Superior temporal gyrus (tissue), 1 donor: ENCODE data around the gene RGS12.

Experiments
- DNase-seq: peaks from one replicate; pipeline ENCODE4 v3.0.0-alpha.2; 2016; ENCODE audit errors: extremely low spot score

The RGS12 gene

GRCh38 chr4:3331511-3332394, 38.9 kb downstream of the RGS12 start:
- no peak for DNase-seq

DNA sequence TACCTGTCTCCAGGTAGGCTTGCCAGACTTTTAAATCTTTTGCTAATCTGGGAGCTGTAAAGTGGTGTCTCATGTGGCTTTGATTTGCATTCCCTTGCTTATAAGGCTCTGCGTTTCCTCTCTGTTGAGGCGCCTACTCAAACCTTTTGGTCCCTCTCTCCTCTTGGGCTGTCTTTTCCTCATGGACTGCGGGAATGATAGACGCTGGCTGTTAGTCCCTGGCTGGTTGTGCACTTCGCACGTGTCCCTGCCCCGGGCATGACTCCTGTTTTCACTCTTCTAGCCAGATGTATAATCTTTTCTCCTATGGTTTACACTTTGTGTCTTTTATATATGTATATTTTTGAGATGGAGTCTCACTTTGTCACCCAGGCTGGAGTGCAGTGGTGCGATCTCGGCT, 39.7 kb downstream of the RGS12 start:
- no peak for DNase-seq

- no peak for DNase-seq
Observed at GRCh38 chr4:3334316-3334715, 41.5 kb downstream of the RGS12 start.

GRCh38 chr4:3335385-3335784, 42.6 kb downstream of the RGS12 start:
- DNase-seq, result no peak

DNA sequence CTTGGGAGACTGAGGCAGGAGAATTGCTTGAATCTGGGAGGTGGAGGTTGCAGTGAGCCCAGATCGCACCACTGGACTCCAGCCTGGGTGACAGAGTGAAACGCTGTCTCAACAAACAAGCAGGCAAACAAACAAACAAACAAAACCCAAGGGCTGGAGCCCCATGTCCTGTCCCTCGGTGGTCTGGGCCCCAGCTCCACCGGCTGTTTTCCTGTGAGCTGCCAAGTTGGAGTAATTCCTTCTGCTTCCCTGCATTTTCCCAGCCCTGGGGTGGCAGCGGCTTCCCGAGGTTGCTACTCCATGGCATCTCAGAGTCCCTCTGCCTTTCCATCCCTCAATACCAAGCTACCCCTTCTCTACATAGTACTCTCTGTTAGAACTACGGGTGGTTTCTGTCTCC, 43.2 kb downstream of the RGS12 start:
- no peak for DNase-seq

DNA sequence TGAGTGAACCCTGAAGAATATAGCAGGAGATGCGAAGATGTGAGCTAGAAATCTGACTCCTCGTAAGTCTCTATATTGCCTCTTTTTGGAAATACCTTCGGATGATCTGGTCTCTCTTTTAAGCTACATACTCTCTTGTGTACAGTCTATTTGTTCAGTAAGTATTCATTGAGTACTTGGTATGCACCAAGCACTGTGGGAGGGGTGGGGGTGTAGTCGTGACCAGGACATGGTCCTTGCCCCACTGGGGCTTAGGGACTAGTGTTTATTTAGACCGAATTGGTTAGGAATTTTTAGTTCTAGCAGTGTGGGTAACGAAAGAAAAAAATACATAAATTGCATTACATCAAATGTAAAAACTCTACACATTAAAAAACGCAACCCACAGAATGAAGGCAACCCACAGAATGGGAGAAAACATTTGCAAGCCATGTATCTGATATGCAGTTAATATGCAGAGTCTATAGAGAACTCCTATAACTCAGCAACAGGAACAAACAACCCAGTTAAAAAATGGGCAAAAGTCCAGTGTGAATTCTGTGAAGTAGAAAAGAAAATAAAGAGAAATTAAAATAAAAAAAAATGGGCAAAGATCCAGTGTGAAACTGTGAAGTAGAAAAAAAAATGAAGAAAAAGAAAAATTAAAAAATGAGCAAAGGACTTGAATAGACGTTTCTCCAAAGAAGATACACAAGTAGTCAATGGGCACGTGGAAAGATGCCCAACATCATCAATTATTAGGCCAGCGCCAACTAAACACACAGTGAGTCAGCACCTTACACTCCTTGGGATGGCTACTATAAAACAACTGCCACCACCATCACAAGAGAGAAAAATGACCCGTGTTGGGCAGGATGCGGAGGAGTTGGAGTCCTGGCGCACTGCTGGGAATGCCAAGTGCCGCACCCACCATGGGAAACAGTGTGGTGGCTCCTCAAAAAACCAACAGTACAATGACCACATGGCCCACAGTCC, 43.8 kb downstream of the RGS12 start:
- no peak for DNase-seq

DNA sequence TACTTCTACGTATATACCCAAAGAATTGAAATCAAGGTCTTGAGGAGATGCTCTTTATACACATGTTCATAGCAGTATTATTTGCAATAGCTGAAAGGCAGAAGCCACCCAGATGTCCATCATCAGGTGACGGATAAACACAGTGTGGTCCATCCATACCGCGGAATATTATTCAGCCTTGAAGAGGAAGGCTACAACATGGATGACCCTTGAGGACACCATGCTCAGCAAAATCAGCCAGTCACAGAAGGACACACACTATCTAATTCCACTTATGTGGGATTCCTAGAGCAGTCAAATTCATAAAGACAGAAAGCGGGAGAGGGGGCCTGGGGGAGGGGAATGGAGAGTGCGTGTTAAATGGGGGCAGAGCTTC, 44.5 kb downstream of the RGS12 start:
- no peak for DNase-seq

- DNase-seq, result no peak
Observed at GRCh38 chr4:3337811-3338210, 45.0 kb downstream of the RGS12 start.

DNA sequence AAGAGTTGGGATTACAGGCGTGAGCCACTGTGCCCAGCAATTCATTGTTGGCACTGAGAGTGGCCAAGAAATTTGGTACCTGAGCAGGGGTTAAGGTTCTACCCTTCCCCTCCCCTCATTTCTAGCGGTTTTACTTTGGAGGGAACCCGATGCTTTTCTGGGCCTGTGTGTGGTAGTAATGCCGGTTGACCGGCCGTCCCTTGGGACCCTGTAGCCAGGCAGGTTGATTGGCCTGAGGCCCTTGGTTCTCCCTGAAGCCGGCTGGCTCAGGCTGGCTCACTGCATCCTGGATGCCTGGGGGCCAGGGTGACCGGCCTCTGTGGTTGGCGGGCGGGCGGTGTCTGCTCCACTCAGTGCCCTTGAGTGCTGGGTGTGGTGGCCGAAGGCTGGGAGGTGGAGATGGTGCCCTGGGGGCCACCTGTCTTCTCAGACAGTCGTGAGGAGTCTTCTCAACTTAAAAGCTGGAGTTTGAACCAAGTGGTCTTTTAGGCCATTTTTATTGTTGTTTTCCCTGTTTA, 45.6 kb downstream of the RGS12 start:
- no peak for DNase-seq

DNA sequence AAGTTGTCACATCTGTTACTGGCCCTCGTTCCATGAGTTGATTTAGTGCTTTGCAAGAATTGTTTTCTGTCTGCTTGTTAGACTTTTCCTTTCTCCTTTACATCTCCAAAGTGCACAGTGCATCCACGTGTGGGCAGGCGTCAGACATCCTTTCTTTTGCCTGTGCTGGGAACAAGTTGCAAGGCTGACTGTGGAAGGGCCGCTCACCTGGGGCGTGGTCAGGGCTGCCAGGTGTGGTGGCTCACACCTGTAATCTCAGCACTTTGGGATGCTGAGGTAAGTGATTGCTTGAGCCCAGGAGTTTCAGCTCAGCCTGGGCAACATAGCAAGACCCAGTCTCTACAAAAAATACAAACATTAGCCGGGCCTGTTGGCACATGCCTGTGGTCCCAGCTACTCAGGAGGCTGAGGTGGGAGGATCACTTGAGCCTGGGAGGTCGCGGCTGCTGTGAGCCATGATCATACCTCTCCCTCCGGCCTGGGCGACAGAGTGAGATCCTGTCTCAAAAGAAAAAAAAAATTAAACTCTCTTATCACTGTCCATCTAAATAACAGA, 46.2 kb downstream of the RGS12 start:
- no peak for DNase-seq

DNA sequence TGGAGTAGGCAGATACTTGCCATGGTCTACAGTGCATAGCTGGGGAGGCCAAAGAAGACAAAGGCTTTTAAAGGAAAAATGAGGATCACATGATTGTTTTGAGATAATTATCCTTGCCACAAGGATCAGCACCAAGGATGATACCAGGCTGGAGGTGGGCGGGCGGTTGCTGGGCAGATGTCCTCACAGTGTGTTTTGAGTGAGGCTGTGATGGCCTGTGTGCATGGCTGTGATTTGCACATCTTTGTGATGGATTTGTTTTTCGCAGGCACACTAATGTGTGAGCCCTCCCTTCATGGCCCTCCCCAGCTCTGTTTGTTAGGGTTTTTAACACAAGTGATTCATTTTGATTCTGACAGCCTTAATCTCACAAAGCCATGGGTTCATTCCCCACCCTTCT, 46.8 kb downstream of the RGS12 start:
- no peak for DNase-seq

DNA sequence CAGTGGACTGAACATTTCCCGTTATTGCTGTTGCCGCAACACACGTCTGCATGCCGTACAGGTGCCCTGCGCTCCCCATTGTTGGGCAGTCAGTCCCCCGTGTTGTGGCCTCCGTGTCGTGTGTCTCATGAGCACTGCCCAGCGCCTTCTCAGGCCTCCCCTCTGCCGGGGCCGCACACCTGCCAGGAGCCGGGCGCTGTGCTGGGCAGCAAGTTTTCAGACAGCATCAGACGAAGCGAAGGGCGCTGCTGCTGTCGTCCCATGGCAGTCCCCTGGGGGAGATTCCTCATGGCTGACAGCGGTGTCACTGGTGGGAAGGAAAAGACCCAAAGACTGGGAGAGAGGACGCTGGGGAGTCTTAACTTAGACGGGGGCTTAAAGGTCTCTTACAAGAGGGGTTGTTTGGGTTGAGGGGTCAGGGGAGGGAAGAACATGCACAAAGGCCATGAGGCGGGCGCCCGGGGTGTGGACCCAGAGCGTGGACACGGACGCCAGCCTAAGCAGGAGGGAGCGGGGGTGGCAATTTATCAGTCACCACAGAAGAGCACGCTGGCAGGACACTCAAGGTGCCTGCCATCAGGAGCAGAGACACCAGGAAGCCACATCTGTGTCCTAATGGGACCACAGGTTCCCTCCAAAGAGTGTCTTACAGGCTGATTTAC, 47.3 kb downstream of the RGS12 start:
- DNase-seq, result no peak

- DNase-seq, result no peak
Observed at GRCh38 chr4:3340700-3341083, 47.9 kb downstream of the RGS12 start.

DNA sequence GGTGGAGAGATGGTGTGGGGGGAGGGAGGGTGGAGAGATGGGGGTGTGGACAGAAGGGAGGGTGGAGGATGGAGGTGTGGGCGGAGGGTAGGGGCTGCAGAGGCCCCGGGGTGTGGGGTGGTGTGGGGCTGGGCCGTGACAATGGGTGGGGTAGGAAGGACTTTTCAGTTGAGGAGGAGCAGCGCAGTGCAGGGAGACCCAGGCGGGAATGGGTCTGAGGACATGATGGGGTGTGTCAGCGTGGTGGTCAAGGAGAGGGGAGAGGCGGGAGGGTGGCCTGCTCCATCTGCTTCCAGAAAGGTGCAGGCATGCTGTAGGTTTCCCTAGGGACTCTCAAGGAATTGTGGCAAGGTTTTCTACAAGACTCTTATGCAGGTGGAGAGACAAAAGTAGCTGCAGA, 48.9 kb downstream of the RGS12 start:
- DNase-seq, result no peak

GRCh38 chr4:3342182-3342854, 49.5 kb downstream of the RGS12 start:
- no peak for DNase-seq
